ENCODE measurements around the gene FIGNL2.
A peak's percentile ranks its signal among the peaks of the same experiment; 100 is the strongest.

Gene FIGNL2

DNA sequence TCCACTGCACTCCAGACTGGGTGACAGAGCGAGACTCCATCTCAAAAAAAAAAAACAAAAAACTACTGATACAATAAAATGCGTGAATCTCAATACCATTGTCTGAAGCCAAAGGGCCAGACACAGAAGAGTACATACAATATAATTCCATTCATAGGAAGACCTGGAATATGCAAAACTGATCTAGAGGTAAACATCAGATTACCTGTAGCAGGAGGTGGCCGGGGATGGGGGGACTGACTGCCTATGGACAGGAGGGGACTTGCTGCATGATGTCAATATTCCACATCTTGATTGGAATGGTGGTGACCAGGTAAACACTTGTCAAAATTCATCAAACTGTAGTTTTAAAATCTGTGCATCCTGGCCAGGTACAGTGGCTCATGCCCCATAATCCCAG is 12.5 kb upstream of the FIGNL2 start:
- no peak for DNase-seq (ENCODE audit: low read depth in 1 of 2, low spot score in 1 of 2)

DNA sequence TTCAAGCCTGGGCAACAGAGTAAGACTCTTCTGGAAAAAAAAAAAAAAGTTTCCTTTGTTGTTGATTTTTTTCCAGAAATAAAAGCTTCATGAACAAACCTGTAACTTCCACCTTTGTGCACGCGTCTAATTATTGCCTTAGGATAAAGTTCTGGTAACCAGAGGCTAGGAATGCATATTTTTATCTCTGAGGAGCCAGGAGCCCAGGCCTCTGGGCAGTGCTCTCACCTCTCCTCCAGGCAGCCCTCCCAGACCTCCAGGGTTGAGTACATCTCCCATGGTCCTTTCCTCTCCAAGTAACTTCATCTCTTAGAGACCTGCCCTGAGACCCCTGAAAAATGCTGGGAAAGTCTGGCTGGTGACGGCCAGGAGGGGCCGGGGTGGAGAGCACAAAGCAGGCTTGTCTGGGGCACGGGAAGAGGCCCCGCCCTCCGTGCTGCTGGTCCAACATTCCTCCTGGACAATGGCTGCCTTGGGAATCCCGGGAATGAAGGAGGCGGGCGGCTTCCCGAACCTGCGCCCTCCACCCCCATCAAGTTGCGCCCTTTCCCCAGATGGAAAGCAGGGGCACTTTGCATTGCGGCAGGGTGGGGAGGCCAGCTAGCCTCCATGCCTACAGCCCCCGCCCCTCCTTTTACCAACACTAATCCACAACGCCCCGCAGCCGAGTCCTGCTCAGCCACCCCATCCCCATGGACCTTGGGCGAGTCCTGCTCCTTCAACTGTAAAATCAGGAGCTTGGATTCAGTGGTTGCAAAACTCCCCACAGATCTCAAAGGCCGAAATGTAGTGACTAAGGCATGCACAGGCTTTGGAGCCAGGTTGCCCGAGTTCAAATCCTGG is 7.3 kb upstream of the FIGNL2 start:
- no peak for DNase-seq (ENCODE audit: low read depth in 1 of 2, low spot score in 1 of 2)

DNA sequence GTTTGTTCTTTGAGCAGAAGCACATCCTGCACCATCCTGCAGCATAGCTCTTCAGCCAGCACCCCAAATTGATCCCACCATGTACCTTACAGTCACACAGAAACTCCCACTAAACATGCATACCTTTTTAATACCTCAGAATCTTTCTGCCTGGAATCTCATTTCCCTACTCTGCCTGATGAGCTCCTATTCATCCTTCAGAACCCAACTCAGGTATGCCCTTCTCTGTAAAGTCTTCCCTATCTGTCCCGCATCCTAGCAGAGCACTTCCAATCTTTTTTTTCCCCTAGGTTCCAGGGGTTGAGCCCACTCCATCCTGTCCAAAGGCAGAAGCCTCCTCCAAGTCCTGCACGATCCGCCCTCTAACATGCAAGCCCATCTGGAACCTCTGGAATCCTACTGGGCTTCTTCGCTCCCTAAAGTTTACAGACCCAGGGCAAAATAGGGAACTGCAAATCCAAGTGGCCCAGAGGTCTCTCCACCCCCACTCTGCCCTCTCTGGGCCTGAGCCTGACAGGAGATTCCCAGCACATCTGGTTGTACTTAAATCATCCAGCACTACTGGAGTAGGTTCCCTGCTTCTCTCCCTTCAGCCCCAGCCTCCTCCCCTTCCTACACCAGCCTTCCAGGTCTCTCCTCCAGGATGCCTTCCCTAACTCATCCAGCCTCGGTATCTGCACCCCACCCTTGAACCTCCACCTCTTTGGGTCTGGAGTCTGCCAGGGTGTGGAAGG is 4.1 kb upstream of the FIGNL2 start:
- DNase-seq (ENCODE audit: low read depth in 1 of 2, low spot score in 1 of 2): no peak

DNA sequence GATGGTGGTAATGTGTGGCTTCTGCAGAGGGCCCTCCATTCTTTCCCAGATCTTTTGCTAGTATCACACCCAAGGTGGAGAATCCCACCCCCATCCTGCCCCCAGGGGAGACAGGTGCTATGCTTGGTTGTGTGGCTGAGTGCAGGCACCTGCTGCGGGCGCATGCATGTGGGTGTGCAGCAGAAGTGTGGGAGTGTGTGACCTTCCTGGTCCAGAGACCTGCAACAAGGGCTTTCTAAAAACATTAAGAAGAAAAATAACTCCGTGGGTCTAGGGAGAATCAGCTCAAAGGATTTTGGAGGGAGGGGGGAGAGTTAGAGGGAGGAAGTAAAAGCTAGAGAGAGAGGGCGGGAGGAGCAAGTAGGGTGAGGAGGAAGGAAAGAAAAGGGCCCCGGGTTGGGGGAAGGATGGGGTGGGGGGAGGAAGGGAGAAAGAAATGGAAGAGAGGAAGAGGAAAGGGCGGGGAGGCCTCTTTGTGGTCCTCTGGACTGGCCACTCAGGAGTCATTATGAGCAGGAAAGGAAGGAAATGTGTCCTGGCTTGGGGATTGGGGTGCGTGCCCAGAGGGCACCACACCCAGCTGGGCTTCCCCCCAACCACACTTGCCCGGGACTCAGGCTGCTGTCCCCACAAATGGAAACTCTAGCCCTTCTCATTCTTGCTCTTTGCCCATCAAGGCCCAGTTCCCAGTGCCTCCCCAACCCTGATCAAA is 3.1 kb upstream of the FIGNL2 start:
- no peak for DNase-seq (ENCODE audit: low read depth in 1 of 2, low spot score in 1 of 2)

DNA sequence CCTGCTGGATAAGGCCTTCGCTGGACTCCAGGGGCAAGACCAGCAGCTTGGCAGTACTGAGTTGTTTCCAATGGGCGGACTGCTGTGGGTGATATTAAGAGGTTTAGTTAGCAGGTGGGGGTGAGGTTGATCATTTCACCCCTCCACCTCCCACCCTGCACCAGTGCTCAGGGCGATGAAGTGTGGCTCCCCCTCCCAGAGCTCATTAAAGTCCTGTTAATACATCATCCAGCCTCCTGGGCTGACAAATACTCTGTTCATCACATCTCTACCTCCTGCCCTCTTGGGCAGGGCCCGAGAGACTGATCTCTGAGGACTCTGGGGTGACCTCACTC is 2.4 kb upstream of the FIGNL2 start:
- no peak for DNase-seq (ENCODE audit: low read depth in 1 of 2, low spot score in 1 of 2)

DNA sequence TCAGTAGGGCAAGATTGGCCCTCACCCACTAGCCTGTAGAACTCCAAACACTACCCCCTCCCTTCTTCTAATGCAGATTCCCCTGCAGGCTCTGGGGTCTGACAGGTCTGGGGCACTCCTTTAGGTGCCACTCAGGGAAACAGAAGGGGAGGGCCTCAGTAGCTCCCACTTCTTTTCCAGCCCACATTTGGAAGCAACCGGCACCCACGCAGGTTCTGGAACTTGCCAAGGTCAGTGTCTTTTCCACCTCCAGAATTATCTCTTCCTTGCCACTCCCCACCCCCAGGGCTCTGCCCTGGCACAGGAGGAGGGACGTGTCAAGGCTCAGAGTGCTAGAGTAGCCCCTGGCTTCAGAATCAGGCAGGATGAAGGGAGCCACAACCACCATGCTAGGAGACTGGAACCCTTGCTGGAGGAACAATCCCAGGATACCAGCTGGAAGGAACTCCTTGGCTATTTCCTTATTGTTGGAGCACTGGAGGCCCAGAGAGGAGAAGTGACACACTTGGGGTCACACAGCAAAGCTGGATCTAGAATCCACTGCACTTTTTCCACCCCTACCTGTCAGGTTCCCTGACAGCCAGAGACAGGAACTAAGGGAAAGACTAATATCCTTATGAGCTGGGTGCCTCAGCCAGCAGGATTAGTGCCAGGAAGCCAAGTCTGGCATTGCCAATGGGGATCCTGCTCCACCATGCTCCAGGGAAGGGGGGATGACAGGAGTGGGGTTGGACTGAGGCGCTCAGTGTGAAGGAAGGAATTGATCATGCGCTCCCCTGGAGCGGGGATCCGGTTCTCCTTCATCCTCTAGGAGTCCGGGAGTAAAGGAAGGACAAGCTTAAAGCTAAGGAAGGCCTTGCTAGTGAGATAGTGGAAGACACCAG is 1.8 kb upstream of the FIGNL2 start:
- no peak for DNase-seq (ENCODE audit: low read depth in 1 of 2, low spot score in 1 of 2)

DNA sequence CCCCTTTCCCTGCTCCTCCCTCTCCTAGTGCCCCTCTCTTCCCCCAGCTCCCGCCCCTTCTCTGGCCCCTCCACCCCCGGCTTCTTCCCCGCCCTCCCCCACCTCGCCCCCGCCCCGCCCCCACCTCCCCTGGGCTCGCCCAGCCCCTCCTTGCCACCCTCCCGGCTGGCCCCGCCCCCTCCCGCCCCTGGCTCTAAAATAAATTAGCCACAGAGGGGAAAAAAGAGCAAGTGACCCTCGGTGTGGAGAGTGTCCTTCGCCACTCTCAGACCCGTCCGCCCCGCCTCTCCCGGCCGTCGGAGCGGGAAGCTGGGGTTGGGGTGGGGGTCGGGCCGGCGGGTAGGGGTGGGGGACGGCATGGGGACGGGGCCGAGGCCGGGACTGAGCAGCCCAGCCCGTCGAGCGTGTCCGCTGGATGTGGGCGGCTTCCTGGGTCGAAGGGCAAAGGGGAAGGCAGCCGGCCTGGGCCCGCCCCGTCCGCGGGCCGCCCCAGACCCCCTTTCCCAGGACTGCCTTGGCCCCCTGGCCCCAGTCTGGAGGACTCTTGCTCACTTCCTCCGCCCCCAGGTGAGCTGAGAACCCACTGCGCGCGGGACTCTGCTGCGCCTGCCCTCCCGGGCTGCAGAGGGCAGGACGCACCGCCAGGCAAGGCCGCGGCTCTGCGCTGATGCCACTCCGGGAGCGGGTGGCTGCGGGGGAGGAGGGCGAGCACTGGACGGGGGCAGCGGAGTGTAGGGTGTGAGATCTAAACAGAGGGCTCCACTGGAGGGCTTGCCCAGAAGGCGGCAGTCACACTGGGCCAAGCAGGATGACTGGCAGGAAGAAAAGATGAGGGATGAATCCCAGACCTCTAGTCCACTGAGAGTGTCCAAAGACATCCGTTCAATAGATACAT is 570 bp upstream of the FIGNL2 start:
- DNase-seq (ENCODE audit: low read depth in 1 of 2, low spot score in 1 of 2): no peak

DNA sequence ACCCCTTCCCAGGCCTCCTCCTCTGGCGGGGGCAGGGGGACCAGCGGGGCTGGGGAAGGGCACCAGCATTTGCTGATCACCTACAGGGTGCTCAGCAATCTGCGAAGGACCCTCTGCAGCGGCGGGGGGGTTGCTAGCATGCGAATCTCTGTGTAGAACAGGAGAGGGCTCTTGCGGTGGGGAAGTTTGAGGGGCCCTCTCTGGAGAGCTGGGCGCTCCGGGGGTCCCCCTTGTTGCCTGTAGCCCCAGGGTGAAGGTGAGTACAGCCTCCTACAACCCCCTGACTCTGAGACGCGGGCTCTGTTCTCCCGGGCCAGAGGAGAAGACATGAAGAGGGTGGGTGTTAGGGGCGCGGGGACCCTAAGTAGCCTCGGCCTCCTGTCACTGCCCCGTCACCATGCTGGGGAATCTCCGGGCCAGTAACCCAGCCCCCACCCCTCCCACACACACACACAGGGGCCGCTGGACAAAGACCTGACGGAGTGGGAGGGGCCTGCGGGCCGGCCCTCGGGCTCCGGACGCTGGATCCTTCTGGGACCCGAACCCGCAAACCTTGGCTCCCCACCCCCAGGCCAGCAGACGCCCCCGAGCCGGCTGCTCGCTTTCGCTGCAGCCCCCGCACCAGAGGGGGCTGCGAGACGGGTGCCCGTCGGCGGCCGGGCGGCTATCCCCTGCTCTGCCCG is 734 bp downstream of the FIGNL2 start:
- no peak for DNase-seq (ENCODE audit: low read depth in 1 of 2, low spot score in 1 of 2)

DNA sequence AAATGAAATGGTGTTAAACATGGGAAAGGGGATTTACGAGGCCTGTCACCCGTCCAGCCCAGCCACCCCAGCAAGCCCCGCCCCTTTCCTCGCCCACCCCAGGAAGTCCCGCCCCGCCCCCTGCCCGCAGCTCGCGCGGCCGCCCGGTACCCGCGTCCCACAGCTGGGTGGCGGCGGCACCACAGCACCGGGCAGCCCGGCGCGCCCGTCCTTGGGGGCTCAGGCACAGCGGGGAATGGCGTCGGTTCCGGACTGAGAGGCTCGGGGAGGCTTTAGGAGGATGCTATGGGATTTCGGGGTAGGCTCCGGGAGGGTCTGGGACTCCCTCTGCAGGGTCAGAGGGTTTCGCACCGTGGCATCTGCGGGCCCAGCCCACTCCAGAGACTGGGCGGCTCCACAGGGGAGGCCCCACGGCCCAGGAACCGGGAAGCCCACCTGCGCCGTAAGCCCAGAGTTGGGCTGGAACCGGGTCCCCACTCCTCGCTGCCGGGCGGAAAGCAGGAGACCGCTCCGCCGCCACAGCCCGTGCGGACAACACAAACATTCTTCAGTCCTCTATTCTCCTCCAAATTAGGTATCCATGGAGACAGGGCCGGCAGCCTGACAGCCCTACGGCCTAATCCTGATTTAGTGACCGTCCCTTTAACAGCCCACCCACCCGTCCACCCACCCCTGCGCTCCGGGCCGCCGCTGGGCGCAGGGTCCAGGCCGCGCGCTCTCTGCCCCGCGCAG is 1.4 kb downstream of the FIGNL2 start:
- peak in 1 of 2 donors; percentile 34 for DNase-seq (ENCODE audit: low read depth in 1 of 2, low spot score in 1 of 2)

DNA sequence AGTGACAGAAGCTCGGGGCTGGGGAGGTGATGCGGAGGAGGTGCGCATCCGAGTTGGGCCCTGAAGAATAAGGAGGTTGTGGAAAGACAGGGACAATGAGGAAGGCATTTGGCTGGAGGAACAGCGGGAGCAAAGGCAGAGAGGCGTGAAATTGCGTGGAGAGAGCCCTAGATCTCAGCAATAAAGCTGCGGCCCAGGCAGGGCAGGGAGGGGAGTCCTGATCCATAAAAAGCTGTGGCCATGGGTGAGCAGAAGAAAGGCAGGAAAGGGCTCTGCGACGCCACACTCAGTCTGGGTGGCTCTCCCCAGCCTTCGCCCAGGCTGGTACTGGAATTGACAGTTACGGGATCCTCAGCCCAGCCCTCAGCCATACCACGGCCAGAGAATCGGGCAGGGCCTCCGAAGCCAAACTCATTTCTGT is 2.2 kb downstream of the FIGNL2 start:
- DNase-seq (ENCODE audit: low read depth in 1 of 2, low spot score in 1 of 2): no peak

DNA sequence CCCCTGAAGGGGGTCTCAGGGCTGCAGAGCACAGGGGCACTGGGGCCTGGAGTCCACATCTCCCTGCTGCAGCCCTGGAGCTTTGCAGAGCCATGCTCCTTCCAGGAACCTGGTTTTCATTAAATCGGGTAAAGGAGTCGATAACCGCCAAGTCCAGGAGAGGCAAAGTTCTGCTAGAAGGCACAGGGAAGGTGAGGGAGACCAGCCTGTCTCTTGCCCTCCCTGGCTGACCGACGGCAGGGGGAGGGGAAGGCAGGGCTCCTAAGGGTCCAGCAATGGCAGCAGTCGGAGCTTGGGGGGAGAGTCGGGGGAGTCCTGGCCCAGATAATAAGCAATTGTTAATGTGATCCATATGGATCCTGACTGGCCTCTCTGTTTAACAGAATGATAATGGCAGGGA is 3.0 kb downstream of the FIGNL2 start:
- no peak for DNase-seq (ENCODE audit: low read depth in 1 of 2, low spot score in 1 of 2)

DNA sequence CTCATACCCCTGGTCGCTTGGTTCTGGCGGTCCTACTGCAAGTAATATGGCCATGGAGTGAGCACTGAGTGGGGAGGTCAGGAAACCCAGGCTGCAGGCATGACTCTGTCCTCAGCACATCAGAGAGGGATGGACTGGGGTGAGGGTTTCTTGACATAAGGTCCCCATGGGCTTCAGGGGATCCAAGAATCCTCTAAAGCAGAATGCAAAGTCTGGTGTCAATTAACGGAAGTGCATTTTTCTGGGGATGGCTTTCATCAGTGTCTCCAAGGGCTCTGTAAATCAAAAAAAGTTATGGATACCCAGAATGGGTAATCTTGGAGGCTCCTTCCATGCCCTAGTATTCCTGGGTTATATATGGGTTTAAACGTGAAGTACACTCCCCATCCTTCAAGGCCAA is 3.7 kb downstream of the FIGNL2 start:
- no peak for DNase-seq (ENCODE audit: low read depth in 1 of 2, low spot score in 1 of 2)

DNA sequence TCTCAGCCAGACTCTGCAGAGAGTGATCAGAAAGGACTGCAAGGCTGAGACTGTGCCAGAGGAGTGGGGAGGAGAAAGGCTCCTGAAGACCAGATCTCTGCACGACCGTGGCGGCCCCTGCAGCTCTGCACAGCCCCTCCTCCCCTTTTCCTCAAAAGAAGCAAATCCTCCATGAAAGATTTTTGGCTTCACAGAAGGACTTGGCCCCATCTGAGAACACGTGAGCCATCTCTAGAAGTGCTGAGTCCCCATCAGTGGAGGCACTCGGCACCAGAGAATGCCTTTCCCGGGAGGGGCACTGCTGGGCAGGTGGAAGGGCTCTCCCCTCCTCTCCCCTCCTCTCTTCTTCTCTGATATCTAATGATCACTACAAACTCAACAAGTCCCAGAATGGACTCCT is 6.8 kb downstream of the FIGNL2 start:
- no peak for DNase-seq (ENCODE audit: low read depth in 1 of 2, low spot score in 1 of 2)

DNA sequence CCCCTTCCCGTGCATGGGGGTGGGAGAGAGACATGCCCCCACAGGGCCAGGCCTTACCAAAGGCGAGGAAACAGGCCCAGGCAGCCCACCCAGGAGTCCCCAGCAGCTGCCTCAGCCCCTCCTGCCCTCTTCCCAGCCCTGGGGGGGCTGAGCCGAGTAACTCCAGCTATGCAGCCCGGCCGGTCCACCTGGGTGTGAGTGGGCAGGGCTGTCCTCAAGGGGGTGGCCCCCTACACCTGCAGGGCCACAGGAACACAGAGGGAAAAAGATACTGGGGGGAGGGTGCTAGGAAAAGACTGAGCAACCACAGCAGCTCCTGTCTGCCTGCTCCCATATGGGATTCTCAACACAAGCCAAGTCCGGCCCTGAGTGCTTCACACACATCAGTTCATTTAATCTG is 7.6 kb downstream of the FIGNL2 start:
- no peak for DNase-seq (ENCODE audit: low read depth in 1 of 2, low spot score in 1 of 2)

DNA sequence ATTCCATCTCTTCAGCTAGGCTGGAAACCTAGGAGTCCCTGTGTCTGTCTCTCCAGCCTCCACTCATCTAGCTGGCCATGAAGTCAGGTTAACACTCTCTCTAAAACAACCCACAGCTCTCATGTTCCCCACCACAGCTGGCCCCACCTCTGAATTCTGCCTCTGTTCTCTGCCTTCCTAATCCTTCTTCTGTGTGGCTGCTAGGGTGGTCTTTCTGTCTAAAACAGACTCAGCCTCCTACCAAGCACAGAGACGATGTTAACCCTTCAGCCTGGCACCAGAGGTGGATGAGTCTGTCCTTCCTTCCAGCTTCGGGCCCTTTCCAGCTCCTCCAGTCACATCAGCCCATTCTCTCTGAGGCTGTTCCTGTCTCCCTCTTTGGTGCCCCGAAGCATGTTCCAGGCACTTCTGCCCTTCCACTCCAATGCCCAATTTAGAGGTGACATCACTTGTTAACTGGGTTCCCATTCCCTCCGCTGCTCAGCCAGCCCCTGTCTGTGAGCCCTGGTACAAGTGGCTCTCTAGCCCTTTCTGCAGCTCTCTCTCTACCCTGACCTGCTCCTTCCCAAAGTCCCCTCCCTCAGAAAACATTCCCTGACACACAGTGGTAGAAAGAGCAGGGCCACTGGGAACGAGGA is 9.1 kb downstream of the FIGNL2 start:
- DNase-seq (ENCODE audit: low read depth in 1 of 2, low spot score in 1 of 2): no peak

DNA sequence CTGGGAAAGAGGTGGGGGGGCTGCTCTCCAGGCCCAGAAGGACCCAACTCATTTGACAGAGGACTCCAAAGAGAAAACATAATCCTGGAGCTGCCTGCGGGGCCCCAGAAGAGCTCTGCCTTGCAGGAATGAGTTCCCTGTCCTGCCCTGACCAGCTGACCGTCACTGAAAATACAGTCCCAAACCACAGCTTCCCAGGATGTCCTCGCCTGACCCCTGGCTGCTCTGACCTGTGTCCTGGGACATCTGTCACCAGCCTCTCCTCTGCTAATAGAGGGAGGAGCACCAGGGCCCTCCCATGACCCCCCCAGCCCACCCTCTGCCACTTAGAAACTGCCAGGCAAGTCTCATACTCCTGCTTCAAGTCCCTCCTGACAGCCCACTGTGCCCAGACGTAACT is 9.8 kb downstream of the FIGNL2 start:
- DNase-seq (ENCODE audit: low read depth in 1 of 2, low spot score in 1 of 2): no peak

DNA sequence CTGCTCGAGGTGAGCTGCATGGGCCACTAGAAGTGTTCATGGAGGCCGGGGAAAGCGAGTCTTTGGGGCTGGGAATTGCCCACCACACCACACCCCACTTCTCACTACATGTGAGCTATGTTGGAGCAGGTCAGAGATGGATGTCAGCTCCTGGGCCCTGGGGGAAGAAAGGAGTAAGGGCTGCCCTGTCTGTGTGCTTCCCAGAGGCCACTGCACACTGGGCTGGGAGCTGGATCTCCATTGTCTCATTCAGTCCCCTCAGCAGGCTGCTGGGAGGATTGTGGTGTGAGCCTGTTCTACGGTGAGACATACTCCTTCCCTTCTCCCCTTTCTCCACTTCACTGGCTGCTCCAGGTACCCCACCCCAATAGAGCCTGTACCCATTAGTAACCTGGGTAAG is 10.5 kb downstream of the FIGNL2 start:
- no peak for DNase-seq (ENCODE audit: low read depth in 1 of 2, low spot score in 1 of 2)

DNA sequence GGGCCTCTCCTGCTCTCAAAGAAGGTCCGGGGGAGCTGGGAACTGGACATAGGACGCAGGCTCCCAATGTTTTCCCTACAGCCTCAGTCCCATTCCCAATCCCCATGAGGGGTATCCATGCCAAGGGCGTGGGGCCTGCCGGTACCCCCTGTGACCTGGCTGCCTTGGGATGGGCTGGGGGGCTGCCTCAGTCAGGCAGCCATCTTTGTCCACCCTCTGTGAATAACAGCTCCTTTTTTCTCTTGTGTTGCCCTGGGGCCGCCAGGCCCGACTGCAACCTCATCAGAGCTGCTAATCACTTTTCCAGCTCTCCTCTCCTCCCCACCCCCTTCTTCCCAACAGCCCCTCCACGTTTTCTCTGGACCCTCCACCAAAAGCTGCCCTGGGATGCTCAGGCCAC is 11.2 kb downstream of the FIGNL2 start:
- no peak for DNase-seq (ENCODE audit: low read depth in 1 of 2, low spot score in 1 of 2)

DNA sequence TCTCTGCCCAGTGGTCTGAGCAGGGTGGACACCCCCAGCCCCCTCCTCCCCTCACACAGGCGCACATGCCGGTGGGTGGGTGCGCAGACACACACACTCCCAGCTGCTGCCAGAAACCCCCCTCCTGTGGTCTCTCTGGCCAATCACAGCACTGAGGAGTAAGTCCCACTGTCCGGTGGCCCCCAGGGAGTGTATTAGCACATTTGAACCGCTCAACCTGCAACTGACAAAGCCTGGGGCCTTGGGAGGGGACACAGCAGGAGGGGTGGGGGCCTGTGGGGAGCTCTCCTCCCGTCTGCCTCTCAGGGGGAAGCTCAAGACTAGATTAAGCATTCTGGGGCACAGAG is 11.7 kb downstream of the FIGNL2 start:
- no peak for DNase-seq (ENCODE audit: low read depth in 1 of 2, low spot score in 1 of 2)
